Brain microvascular endothelial cell (primary cell): ENCODE measurements around the gene MTM1.

Experiments
- DNase-seq: peaks from one replicate; pipeline ENCODE4 v3.0.0-alpha.2; 2020
- H3K27ac ChIP-seq: fragments of 250-450 bp; sonication (Bioruptor Pico); 2 replicates; pipeline ENCODE4 v1.5.1; 2020; ENCODE audit warnings: mild to moderate bottlenecking, moderate library complexity
- H3K27me3 ChIP-seq: fragments of 250-450 bp; sonication (Bioruptor Pico); replicated peaks from 2 replicates; pipeline ENCODE4 v1.5.1; 2020; ENCODE audit warnings: mild to moderate bottlenecking
- H3K36me3 ChIP-seq: fragments of 250-450 bp; sonication (Bioruptor Pico); replicated peaks from 2 replicates; pipeline ENCODE4 v1.5.1; 2020; ENCODE audit warnings: mild to moderate bottlenecking
- H3K4me3 ChIP-seq: 2 replicates; pipeline ENCODE4 v1.5.1; 2011; ENCODE audit warnings: low read depth, mild to moderate bottlenecking, control low read depth, low read length, moderate library complexity
- CTCF ChIP-seq: IDR thresholded peaks from 2 replicates; pipeline ENCODE4 v1.5.1; 2011; ENCODE audit warnings: low read depth, mild to moderate bottlenecking, moderate library complexity, low read length, control low read depth, inconsistent platforms; ENCODE audit errors: missing control alignments
- in situ Hi-C: cut with HindIII; loops from 2 replicates; pipeline ENCODE4 v1.10.0; 2017; ENCODE audit warnings: low sequenced_read_pairs, low pct_ligation_motif_present

Gene MTM1

GRCh38 chrX:150694738-150695410, 126.5 kb downstream of the MTM1 start:
- in situ Hi-C loops, result no loop called here
- no peaks in the 10 kb centered on the region for H3K27me3 ChIP-seq
- no peak for TF ChIP-seq CTCF
- no peaks in the 10 kb centered on the region for H3K36me3 ChIP-seq
- no peak overlapping the region for H3K4me3 ChIP-seq
- no peak for DNase-seq
- H3K27ac ChIP-seq, result peak overlapping the region; percentile 73

DNA sequence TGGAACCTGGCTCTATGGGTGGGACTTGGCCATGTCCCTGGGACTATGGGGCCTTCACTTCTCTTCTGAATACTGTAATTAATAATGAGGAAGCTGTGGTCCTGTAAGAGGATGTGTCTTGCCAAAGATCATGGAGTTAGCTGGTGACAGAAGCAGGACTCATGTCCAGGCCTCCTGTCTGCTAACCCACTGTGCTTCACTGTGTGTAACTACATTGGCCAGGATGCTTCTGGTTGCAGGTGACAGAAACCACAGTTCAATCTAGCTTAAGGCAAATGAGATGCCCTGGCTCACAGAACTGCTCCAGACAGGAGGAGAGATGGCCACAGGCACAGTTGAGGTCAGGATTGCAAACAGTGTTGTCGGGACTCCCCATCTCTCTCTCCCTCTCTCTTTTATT, 127.9 kb downstream of the MTM1 start:
- no peaks in the 10 kb centered on the region for H3K27me3 ChIP-seq
- H3K27ac ChIP-seq, result no peak overlapping the region
- in situ Hi-C loops, result no loop called here
- no peaks in the 10 kb centered on the region for H3K36me3 ChIP-seq
- no peak for TF ChIP-seq CTCF
- DNase-seq, result no peak
- H3K4me3 ChIP-seq, result no peak overlapping the region

GRCh38 chrX:150696866-150697265, 128.4 kb downstream of the MTM1 start:
- Histone ChIP-seq H3K4me3 (no peak overlapping the region), H3K36me3 (no peaks in the 10 kb centered on the region), H3K27me3 (no peaks in the 10 kb centered on the region), H3K27ac (no peak overlapping the region)
- DNase-seq, result no peak
- in situ Hi-C loops, result no loop called here
- TF ChIP-seq CTCF, result no peak

DNA sequence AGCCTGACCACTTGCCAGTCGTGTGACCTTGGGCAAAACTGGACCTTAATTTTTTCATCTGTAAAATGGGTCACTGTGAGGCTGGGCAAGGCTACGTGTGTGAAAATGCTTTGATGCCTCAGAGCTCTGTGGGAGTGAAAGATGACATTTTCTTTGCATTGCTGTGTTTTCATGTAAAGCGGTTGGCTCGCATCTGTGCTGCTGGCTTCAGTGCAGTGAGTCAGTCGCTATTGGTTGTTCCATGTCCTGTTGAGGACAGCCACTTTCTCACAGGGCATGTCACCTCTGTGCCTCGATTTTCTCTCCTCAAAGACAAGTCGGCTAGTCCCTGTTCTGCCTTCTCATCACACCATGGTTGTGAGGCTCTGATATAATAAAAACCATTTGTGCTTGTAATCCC, 129.2 kb downstream of the MTM1 start:
- Histone ChIP-seq H3K27me3 (no peaks in the 10 kb centered on the region), H3K36me3 (no peaks in the 10 kb centered on the region), H3K27ac (no peak overlapping the region), H3K4me3 (no peak overlapping the region)
- no peak for DNase-seq
- TF ChIP-seq CTCF, result no peak
- in situ Hi-C loops, result no loop called here

DNA sequence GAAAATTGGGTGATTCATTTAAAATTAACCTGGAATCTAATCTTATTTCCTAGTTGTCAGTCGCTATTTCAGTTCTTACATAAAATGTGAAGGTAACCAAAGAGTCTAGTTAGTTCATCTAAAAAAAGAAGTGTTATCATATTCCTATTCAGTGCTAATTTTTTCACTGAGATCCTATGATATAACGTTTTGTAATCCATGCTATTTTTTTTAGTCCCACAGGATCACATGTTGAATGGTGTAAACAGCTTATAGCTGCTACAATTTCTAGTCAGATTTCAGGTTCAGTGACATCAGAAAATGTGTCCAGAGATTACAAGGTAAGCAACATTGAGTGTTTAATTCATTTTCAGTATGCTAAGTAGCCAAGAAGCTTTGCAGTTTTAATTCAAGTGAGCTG, 130.6 kb downstream of the MTM1 start:
- in situ Hi-C loops, result no loop called here
- H3K27ac ChIP-seq, result no peak overlapping the region
- no peaks in the 10 kb centered on the region for H3K27me3 ChIP-seq
- no peaks in the 10 kb centered on the region for H3K36me3 ChIP-seq
- H3K4me3 ChIP-seq, result no peak overlapping the region
- DNase-seq, result no peak
- TF ChIP-seq CTCF, result no peak

GRCh38 chrX:150700107-150700506, 131.7 kb downstream of the MTM1 start:
- Histone ChIP-seq H3K4me3 (no peak overlapping the region), H3K27me3 (no peaks in the 10 kb centered on the region), H3K36me3 (no peaks in the 10 kb centered on the region), H3K27ac (no peak overlapping the region)
- DNase-seq, result no peak
- no peak for TF ChIP-seq CTCF
- in situ Hi-C loops, result no loop called here
